GM12873 (cell line): ENCODE measurements around the gene BRICD5.

Source experiments
- CTCF ChIP-seq: IDR thresholded peaks from 2 replicates; pipeline ENCODE4 v1.5.1; 2012; ENCODE audit warnings: low read depth, mild to moderate bottlenecking, moderate library complexity, low read length, control low read depth; ENCODE audit not compliant: insufficient read depth; ENCODE audit errors: missing control alignments

The BRICD5 gene

DNA sequence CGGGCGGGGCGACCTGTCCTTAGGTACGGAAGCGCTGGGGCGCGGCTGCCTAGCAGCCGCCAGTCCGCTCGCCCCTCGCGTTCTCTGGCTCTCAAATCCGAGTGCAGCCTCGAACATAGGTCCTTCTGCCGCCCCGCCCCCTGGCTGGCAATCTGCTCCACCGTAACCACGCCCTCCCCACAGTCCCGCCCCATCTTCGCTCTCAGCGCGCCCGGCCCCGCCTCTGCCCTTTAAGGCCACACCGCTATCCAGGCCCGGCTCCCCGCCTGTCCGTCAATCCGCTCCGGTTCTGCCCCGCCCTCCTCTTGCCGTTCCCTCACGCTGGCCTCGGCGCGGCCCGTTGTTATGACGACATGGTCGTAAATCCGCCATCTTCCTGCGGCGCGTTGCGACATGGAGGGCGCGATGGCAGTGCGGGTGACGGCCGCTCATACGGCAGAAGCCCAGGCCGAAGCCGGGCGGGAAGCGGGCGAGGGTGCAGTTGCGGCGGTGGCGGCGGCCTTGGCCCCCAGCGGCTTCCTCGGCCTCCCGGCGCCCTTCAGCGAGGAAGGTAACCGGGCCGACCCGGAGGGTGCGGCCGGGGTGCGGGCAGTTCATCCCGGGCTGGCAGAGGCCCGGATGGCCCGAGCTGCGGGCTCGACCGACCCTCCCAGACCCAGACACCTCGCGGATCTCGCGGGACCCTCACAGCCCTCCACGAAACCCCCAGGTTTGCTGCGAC is 12.7 kb upstream of the BRICD5 start, which contains the start of gene E4F1:
Gene E4F1 (plus strand): TSS at position 371 of the 721 bp plus-strand sequence. CDS start 23 bp downstream, at position 394.
- TF ChIP-seq CTCF = no peak

- no peak for TF ChIP-seq CTCF
These were observed 5.7 kb upstream of the BRICD5 start for GRCh38 chr16:2216330-2216729.

DNA sequence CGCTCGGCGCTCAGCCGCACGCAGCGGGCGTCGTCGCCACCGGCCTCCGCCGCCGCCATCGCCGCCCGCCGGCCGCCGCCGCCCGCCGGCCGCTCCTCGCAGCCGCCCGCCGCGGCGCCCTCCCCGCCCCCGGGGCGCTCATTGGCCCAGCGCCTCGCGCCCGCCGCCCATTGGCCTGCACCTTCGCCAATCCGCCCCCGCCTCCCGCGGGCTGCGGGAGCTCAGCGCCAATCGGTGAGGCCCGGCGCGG is 4.0 kb upstream of the BRICD5 start, which contains the start of gene PGP:
Gene PGP (minus strand): TSS at position 122 of the 250 bp plus-strand sequence. CDS start 63 bp downstream, at position 59.
- no peak for TF ChIP-seq CTCF

- TF ChIP-seq CTCF = no peak
These were observed 3.4 kb upstream of the BRICD5 start for GRCh38 chr16:2213817-2214718.

DNA sequence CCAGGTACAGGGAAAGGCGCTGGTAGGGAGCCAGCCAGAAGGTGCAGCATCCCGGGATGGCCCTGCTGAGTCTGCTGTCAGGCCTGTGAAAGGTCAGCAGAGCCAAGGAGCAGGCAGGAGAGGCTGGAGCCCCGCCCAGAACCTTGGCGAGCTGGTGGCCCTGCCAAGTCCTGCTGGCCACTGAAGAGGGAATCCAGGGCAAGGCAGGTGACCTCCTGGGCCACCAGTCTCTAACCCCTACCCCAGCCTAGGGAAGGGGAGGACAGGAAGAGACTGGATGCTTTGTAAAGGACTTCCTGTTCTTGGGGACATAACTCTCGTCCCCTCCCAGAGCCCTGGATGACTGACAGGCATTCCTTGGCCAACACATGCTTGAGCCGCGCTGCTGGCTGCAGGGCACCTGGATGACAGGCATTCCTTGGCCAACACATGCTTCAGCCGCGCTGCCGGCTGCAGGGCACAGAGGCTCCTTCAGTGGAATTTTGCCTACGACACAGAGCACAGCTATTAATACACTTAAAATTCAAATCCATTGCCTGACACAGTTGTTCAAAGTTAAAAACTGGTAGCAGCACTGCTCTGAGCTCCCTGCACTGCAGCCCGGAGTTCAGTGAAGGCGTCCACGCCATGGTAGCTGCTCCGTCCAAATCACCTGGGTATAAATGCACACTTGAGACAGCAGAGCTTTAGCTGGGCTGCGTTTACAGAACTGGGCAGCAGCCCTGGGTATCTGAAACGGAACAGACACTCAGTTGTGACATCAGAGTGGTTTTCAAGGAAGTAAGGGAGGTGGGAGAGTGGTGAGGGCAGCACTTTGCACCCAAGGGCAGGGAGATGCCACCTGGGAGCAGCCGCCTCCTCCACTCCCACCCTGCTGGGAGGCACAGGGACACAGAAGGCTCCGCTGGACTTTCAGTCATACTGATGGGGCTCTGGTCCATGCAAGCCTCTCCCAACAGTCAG is 2.0 kb upstream of the BRICD5 start:
- TF ChIP-seq CTCF = no peak

DNA sequence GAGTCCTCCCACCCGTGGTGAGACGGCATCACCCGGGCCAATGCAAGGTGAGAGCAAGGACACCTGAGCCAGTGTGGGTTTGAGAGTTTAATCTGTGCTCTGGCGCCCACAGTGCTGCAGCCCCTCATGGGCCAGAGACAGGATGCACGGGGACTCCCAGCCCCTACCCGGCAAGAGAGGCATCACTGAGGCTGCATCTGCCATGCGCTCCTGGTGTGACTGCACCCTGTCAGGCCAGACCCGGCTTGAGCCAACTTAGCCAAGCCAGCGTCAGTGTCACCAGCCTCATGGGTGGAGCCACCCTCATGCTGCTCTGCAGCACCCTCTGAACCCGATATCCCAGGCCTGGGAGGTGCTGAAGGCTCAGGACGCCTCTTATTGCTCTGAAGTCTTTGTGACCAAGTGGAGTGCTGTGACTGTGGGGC is 1.3 kb upstream of the BRICD5 start:
- no peak for TF ChIP-seq CTCF
